HCT116 (cell line): Measurements from ENCODE around the gene DLX2. TPM values are rescaled to one million over a fixed set of nuclear protein-coding genes. Genes with fewer than 3 reads are reported as not detected.

Experiments used
- ATAC-seq: fragments of 200-7000 bp; cut with Tn5 transposase; 2 replicates; pipeline ENCODE4 v1.9.1; 2020; ENCODE audit warnings: mild to moderate bottlenecking, moderate library complexity
- BruUV-seq: library from RNA; stranded (reverse); fragments of 400-500 nt; replicated peaks from 2 replicates; lab custom pipeline; 2021; lab: Mats Ljungman, UMichigan
- CTCF ChIA-PET: fragments of 300-600 bp; sonication (Branson Sonifier 250); formaldehyde crosslinking; loops from one replicate; lab custom pipeline; 2021; ENCODE audit warnings: antibody characterized with exemption; lab: Charles Lee
- POLR2A ChIA-PET: fragments of 300-600, 350-600 bp; sonication (Branson Sonifier 250); formaldehyde crosslinking; loops from one replicate; lab custom pipeline; 2021; ENCODE audit warnings: antibody characterized with exemption; lab: Charles Lee
- RAD21 ChIA-PET, 2 experiments: fragments of 300-600 bp; sonication (Branson Sonifier 250); formaldehyde crosslinking; loops; one replicate each; lab custom pipeline; 2023; ENCODE audit warnings: low total read pairs in 2 of 2; ENCODE audit not compliant: uncharacterized antibody in 2 of 2, unreplicated experiment in 2 of 2, low non-redundant PET in 1 of 2; lab: Charles Lee
- DNase-seq: peaks from one replicate; pipeline ENCODE4 v3.0.0-alpha.2; 2010; ENCODE audit warnings: low read depth, low spot score
- H2AFZ ChIP-seq: fragments of 200-600 bp; shearing (Covaris generic), sonication (generic); 2 replicates; pipeline ENCODE4 v1.6.1; 2017; ENCODE audit warnings: low read depth, mixed run types, mixed read lengths, antibody characterized with exemption, low read length; ENCODE audit not compliant: poor library complexity, severe bottlenecking
- H3K27ac ChIP-seq: 2 replicates; pipeline ENCODE4 v1.5.1; 2012; ENCODE audit warnings: low read depth, low read length
- H3K27me3 ChIP-seq: fragments of 200-600 bp; sonication (generic); 2 replicates; pipeline ENCODE4 v1.6.1; 2016; ENCODE audit warnings: mixed run types, low read length, mixed read lengths; ENCODE audit not compliant: insufficient read depth
- H3K36me3 ChIP-seq, 2 experiments: fragments of 200-500 bp in 1 of 2; fragments of 200-600 bp in 1 of 2; sonication (Bioruptor generic) in 1 of 2; sonication (generic) in 1 of 2; 2 replicates each; pipeline versions ENCODE4 v1.5.1 to v1.6.1; 2014 to 2016; ENCODE audit warnings: low read length in 2 of 2, inconsistent platforms in 1 of 2, mixed read lengths in 1 of 2, mixed run types in 1 of 2; ENCODE audit not compliant: insufficient read depth in 2 of 2, control insufficient read depth in 1 of 2
- H3K4me1 ChIP-seq, 2 experiments: fragments of 200-600 bp in 1 of 2; sonication (generic) in 1 of 2; 2 replicates each; pipeline versions ENCODE4 v1.5.1 to v1.6.1; 2012 to 2017; ENCODE audit warnings: low read length in 2 of 2, inconsistent platforms in 1 of 2, mild to moderate bottlenecking in 1 of 2, mixed read lengths in 1 of 2, mixed run types in 1 of 2, moderate library complexity in 1 of 2; ENCODE audit not compliant: insufficient read depth in 2 of 2, control insufficient read depth in 1 of 2
- H3K4me2 ChIP-seq: fragments of 200-600 bp; sonication (generic); 2 replicates; pipeline ENCODE4 v1.6.1; 2017; ENCODE audit warnings: mixed run types, low read length, mixed read lengths
- H3K4me3 ChIP-seq, 2 experiments: fragments of 200-600 bp in 1 of 2; sonication (generic) in 1 of 2; replicated peaks in 1 of 2; 2 replicates each; pipeline ENCODE4 v1.5.1; 2011 to 2016; ENCODE audit warnings: low read length in 2 of 2, control low read depth in 1 of 2, low read depth in 1 of 2, mild to moderate bottlenecking in 1 of 2, mixed read lengths in 1 of 2, mixed run types in 1 of 2
- H3K79me2 ChIP-seq: fragments of 200-600 bp; sonication (generic); 2 replicates; pipeline ENCODE4 v1.6.1; 2017; ENCODE audit warnings: mild to moderate bottlenecking, mixed run types, low read length, moderate library complexity, mixed read lengths; ENCODE audit not compliant: insufficient read depth
- H3K9ac ChIP-seq: fragments of 200-600 bp; sonication (generic); 2 replicates; pipeline ENCODE4 v1.6.1; 2016; ENCODE audit warnings: low read length, mixed read lengths
- H3K9me2 ChIP-seq: fragments of 200-600 bp; sonication (generic), shearing (Covaris generic); 2 replicates; pipeline ENCODE4 v1.6.1; 2017; ENCODE audit warnings: mixed run types, mild to moderate bottlenecking, moderate library complexity; ENCODE audit not compliant: insufficient read depth
- H3K9me3 ChIP-seq, 2 experiments: fragments of 200-500 bp in 1 of 2; fragments of 200-600 bp in 1 of 2; sonication (Bioruptor generic) in 1 of 2; sonication (generic) in 1 of 2; 2 replicates each; pipeline ENCODE4 v1.6.1; 2014 to 2017; ENCODE audit warnings: low read length in 2 of 2, mixed read lengths in 2 of 2, inconsistent platforms in 1 of 2, low read depth in 1 of 2, mild to moderate bottlenecking in 1 of 2, mixed run types in 1 of 2, moderate library complexity in 1 of 2; ENCODE audit not compliant: control insufficient read depth in 1 of 2, insufficient read depth in 1 of 2
- H4K20me1 ChIP-seq: fragments of 200-600 bp; sonication (generic), shearing (Covaris generic); 2 replicates; pipeline ENCODE4 v1.6.1; 2017; ENCODE audit warnings: mixed run types, mild to moderate bottlenecking, moderate library complexity; ENCODE audit not compliant: insufficient read depth
- CBX3 ChIP-seq: IDR thresholded peaks from 2 replicates; pipeline ENCODE4 v1.6.1; 2012; ENCODE audit warnings: low read depth
- EZH2phosphoT487 ChIP-seq: fragments of 200-600 bp; IDR thresholded peaks from 2 replicates; pipeline ENCODE4 v1.6.1; 2018; ENCODE audit warnings: antibody characterized with exemption, borderline replicate concordance
- FOSL1 ChIP-seq: IDR thresholded peaks from 2 replicates; pipeline ENCODE4 v1.6.1; 2012; ENCODE audit warnings: low read depth
- JUND ChIP-seq: IDR thresholded peaks from 2 replicates; pipeline ENCODE4 v1.6.1; 2012
- POLR2AphosphoS5 ChIP-seq: IDR thresholded peaks from 2 replicates; pipeline ENCODE4 v1.6.1; 2011; ENCODE audit warnings: mild to moderate bottlenecking, low read depth, low read length, moderate library complexity
- REST ChIP-seq: IDR thresholded peaks from 2 replicates; pipeline ENCODE4 v1.6.1; 2012; ENCODE audit warnings: low read depth
- SIN3A ChIP-seq: IDR thresholded peaks from 2 replicates; pipeline ENCODE4 v1.6.1; 2012; ENCODE audit warnings: low read depth
- SP1 ChIP-seq: IDR thresholded peaks from 2 replicates; pipeline ENCODE4 v1.6.1; 2012; ENCODE audit warnings: low read depth
- SRF ChIP-seq: IDR thresholded peaks from 2 replicates; pipeline ENCODE4 v1.6.1; 2012; ENCODE audit warnings: low read depth
- YY1 ChIP-seq: IDR thresholded peaks from 2 replicates; pipeline ENCODE4 v1.6.1; 2011; ENCODE audit warnings: low read length, low read depth, moderate library complexity, mild to moderate bottlenecking; ENCODE audit not compliant: insufficient replicate concordance; ENCODE audit errors: extremely low read depth
- ZBTB33 ChIP-seq: IDR thresholded peaks from 2 replicates; pipeline ENCODE4 v1.6.1; 2011; ENCODE audit warnings: mild to moderate bottlenecking, low read length, moderate library complexity; ENCODE audit not compliant: insufficient replicate concordance; ENCODE audit errors: extremely low read depth
- ZFX ChIP-seq: fragments of 450-650 bp; IDR thresholded peaks from 2 replicates; pipeline ENCODE4 v1.6.1; 2017
- intact Hi-C: fragments of 100-400 bp; cut with micrococcal nuclease; formaldehyde crosslinking; loops from 2 replicates; pipeline ENCODE4 v1.10.0; 2022
- total RNA-seq: library from RNA; stranded (reverse); gene quantifications from one replicate; pipeline ENCODE4 v1.2.1, GENCODE V29; 2021; ENCODE audit not compliant: unreplicated experiment

The DLX2 gene
- total RNA-seq, 1 experiment from 2014 or later, result 3.7 TPM

GRCh38 chr2:172065111-172065510 is 37.6 kb downstream of the DLX2 start:
- RAD21 ChIA-PET, result no interaction called here

More at GRCh38 chr2:172065111-172065510, 37.6 kb downstream of the DLX2 start:
- no peak overlapping the region for H3K9ac ChIP-seq
- no peak overlapping the region for H3K4me3 ChIP-seq
- BruUV-seq, result no TSS peak
- no peaks in the 10 kb centered on the region for H3K27me3 ChIP-seq
- no peaks in the 10 kb centered on the region for H3K9me2 ChIP-seq
- ChIA-PET CTCF (no interaction called here), POLR2A (no interaction called here)
- no peak for ATAC-seq
- no peak overlapping the region for H3K27ac ChIP-seq
- no peak overlapping the region for H2AFZ ChIP-seq
- H4K20me1 ChIP-seq, result no peaks in the 10 kb centered on the region
- no peak overlapping the region for H3K4me2 ChIP-seq
- H3K79me2 ChIP-seq, result no peaks in the 10 kb centered on the region
- no peaks in the 10 kb centered on the region for H3K9me3 ChIP-seq
- no peak for DNase-seq
- no peak for TF ChIP-seq JUND
- TF ChIP-seq FOSL1, result no peak
- no peak for TF ChIP-seq SP1
- no peak for TF ChIP-seq CBX3
- TF ChIP-seq ZFX, result no peak
- TF ChIP-seq POLR2AphosphoS5, result no peak
- no peak for TF ChIP-seq YY1
- no peak for TF ChIP-seq SIN3A
- TF ChIP-seq EZH2phosphoT487, result no peak
- TF ChIP-seq REST, result no peak
- no peak for TF ChIP-seq ZBTB33
- TF ChIP-seq SRF, result no peak
- intact Hi-C loops, result no loop called here
- no peaks in the 10 kb centered on the region for H3K36me3 ChIP-seq
- H3K4me1 ChIP-seq, result no peaks in the 10 kb centered on the region
